SK-N-MC (cell line): ENCODE results near the gene LRATD1.

ENCODE experiments used
- EZH2 ChIP-seq: fragments of 200-600 bp; sonication (generic); IDR thresholded peaks from one replicate; pipeline ENCODE4 v1.6.1; 2017; ENCODE audit warnings: antibody characterized with exemption
- FOXP2 ChIP-seq: optimal IDR thresholded peaks from 2 replicates; pipeline ENCODE3; 2011; ENCODE audit warnings: mild to moderate bottlenecking, moderate library complexity; ENCODE audit not compliant: insufficient read depth; ENCODE audit errors: extremely low read length, control extremely low read depth
- POLR2AphosphoS5 ChIP-seq: IDR thresholded peaks from 2 replicates; pipeline ENCODE4 v1.6.1; 2012; ENCODE audit warnings: mild to moderate bottlenecking, low read depth, low read length, borderline replicate concordance

DNA sequence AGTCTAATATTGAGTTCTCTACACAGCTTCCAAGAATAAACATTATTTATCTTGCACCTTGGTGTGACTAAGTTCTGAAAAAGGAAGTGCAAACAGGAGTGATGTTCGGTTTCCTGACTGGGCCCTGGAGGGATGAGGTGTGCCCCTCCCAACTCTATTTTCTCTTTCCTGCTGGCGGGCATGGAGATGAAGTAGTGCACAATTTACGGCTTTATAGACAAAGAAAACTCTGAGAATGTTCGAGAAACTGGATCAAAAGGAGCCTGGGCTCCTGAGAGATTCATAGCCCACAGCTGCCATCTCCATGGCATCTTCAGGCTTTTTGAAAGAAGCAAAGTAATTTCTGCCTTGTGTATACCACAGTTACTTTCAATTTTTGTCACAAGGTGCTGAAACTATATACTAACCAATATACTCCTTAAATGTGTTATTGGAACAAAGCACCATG lies 22.3 kb downstream of the LRATD1 start:
- TF ChIP-seq POLR2AphosphoS5 (no peak), EZH2 (no peak), FOXP2 (no peak)
